Fibroblast of lung (primary cell): Measurements from ENCODE around the gene VWA2. TPM values are rescaled to one million over a fixed set of nuclear protein-coding genes. Genes with fewer than 3 reads are reported as not detected.

Experiments used
- DNase-seq, 2 donors: peaks; one replicate each; pipeline versions ENCODE4 v3.0.0 to v3.0.0-alpha.2; 2010; ENCODE audit warnings: low read depth in 2 of 2
- H2AFZ ChIP-seq: 2 replicates; pipeline ENCODE4 v1.5.1; 2012; ENCODE audit warnings: low read length, control low read depth, inconsistent platforms
- H3K27ac ChIP-seq: 2 replicates; pipeline ENCODE4 v1.5.1; 2011; ENCODE audit warnings: low read length, control low read depth; ENCODE audit not compliant: insufficient read depth
- H3K27me3 ChIP-seq: 2 replicates; pipeline ENCODE4 v1.5.1; 2011; ENCODE audit warnings: mild to moderate bottlenecking, low read length; ENCODE audit not compliant: control insufficient read depth, insufficient read depth
- H3K36me3 ChIP-seq: 2 replicates; pipeline ENCODE4 v1.5.1; 2011; ENCODE audit warnings: low read length; ENCODE audit not compliant: control insufficient read depth, insufficient read depth
- H3K4me1 ChIP-seq: 2 replicates; pipeline ENCODE4 v1.5.1; 2011; ENCODE audit warnings: low read length; ENCODE audit not compliant: control insufficient read depth, insufficient read depth; ENCODE audit errors: extremely low read depth
- H3K4me2 ChIP-seq: 2 replicates; pipeline ENCODE4 v1.5.1; 2011; ENCODE audit warnings: low read length, control low read depth; ENCODE audit not compliant: insufficient read depth; ENCODE audit errors: extremely low read depth
- H3K4me3 ChIP-seq, 4 experiments: fragments of 200-600 bp in 1 of 4; sonication (generic) in 1 of 4; replicated peaks in 1 of 4; 2 replicates each; pipeline ENCODE4 v1.5.1; 2011 to 2016; ENCODE audit warnings: low read length in 4 of 4, low read depth in 3 of 4, mild to moderate bottlenecking in 3 of 4, control low read depth in 2 of 4, inconsistent platforms in 1 of 4, mixed read lengths in 1 of 4; ENCODE audit not compliant: insufficient read depth in 1 of 4; ENCODE audit errors: control extremely low read depth in 1 of 4
- H3K79me2 ChIP-seq: 2 replicates; pipeline ENCODE4 v1.5.1; 2012; ENCODE audit warnings: mild to moderate bottlenecking, low read length, inconsistent platforms; ENCODE audit not compliant: control insufficient read depth, insufficient read depth
- H3K9ac ChIP-seq: 2 replicates; pipeline ENCODE4 v1.5.1; 2011; ENCODE audit warnings: mild to moderate bottlenecking, low read length, control low read depth; ENCODE audit not compliant: insufficient read depth
- H3K9me3 ChIP-seq: 2 replicates; pipeline ENCODE4 v1.5.1; 2012; ENCODE audit warnings: low read depth, low read length; ENCODE audit not compliant: control insufficient read depth, insufficient read depth
- H4K20me1 ChIP-seq: 2 replicates; pipeline ENCODE4 v1.5.1; 2011; ENCODE audit warnings: low read length; ENCODE audit not compliant: control insufficient read depth, insufficient read depth; ENCODE audit errors: extremely low read depth
- CTCF ChIP-seq, 2 donors: IDR thresholded peaks in 1 of 2; conservative IDR thresholded peaks in 1 of 2; 1 replicate in 1 of 2; 2 replicates in 1 of 2; pipeline ENCODE4 v1.5.1; 2011 to 2012; ENCODE audit warnings: low read length in 2 of 2, control low read depth in 1 of 2, inconsistent platforms in 1 of 2, low read depth in 1 of 2, mild to moderate bottlenecking in 1 of 2
- EZH2 ChIP-seq: IDR thresholded peaks from 2 replicates; pipeline ENCODE4 v1.5.1; 2012; ENCODE audit warnings: low read length, control low read depth, mild to moderate bottlenecking; ENCODE audit errors: missing control alignments
- polyA plus RNA-seq, 2 donors: library from polyadenylated mRNA; depleted of rRNA in 1 of 2; stranded (reverse) in 1 of 2; unstranded in 1 of 2; fragments of >200 nt; gene quantifications; 2 replicates each; pipeline ENCODE4 v1.2.1, GENCODE V29; 2011 to 2012; ENCODE audit warnings: missing spikeins in 1 of 2
- total RNA-seq: library from RNA; depleted of rRNA; stranded (reverse); fragments of >200 nt; gene quantifications from 2 replicates; pipeline ENCODE4 v1.2.1, GENCODE V29; 2014

Gene VWA2
- total and polyA plus RNA-seq, 2 donors (not counting 1 experiment from before 2014, with no cell fraction given) = 0.11 to 0.17 TPM

- no peak for TF ChIP-seq EZH2
- DNase-seq = no peak
- no peaks in the 10 kb centered on the region for H4K20me1 ChIP-seq
Measured at GRCh38 chr10:114305521-114305925, 66.5 kb downstream of the VWA2 start.

GRCh38 chr10:114306116-114306973 lies 67.3 kb downstream of the VWA2 start:
- DNase-seq = peak; percentile 92 to 99
- no peak overlapping the region for H3K9ac ChIP-seq
- no peaks in the 10 kb centered on the region for H3K79me2 ChIP-seq
- TF ChIP-seq EZH2 = no peak
- no peak for TF ChIP-seq CTCF (conservative IDR thresholded peaks at IDR 0.05 in 1 of 2, IDR thresholded peaks at IDR 0.05 in 1 of 2; ENCODE audit: low read depth in 1 of 2, low read length in 2 of 2)
- no peaks in the 10 kb centered on the region for H4K20me1 ChIP-seq
- H3K27ac ChIP-seq = no peak overlapping the region
- H3K36me3 ChIP-seq = no peaks in the 10 kb centered on the region
- no peak overlapping the region for H2AFZ ChIP-seq
- no peak overlapping the region for H3K4me2 ChIP-seq
- H3K4me1 ChIP-seq = peaks cover 17% of the 10 kb centered on the region
- no peak overlapping the region for H3K4me3 ChIP-seq
- H3K27me3 ChIP-seq = peaks cover 3% of the 10 kb centered on the region
- no peaks in the 10 kb centered on the region for H3K9me3 ChIP-seq

More at GRCh38 chr10:114305521-114305925, 66.5 kb downstream of the VWA2 start:
- Histone ChIP-seq H2AFZ (no peak overlapping the region), H3K27ac (no peak overlapping the region), H3K4me2 (no peak overlapping the region), H3K4me3 (no peak overlapping the region), H3K9me3 (no peaks in the 10 kb centered on the region), H3K9ac (no peak overlapping the region), H3K4me1 (peaks cover 17% of the 10 kb centered on the region), H3K79me2 (no peaks in the 10 kb centered on the region), H3K36me3 (no peaks in the 10 kb centered on the region), H3K27me3 (peaks cover 3% of the 10 kb centered on the region)

GRCh38 chr10:114307731-114308130 lies 68.7 kb downstream of the VWA2 start:
- Histone ChIP-seq H3K4me2 (no peak overlapping the region), H3K79me2 (no peaks in the 10 kb centered on the region), H3K36me3 (no peaks in the 10 kb centered on the region), H3K9me3 (no peaks in the 10 kb centered on the region), H4K20me1 (no peaks in the 10 kb centered on the region), H3K27ac (no peak overlapping the region), H3K4me1 (peaks cover 17% of the 10 kb centered on the region), H3K9ac (no peak overlapping the region), H3K4me3 (no peak overlapping the region), H2AFZ (no peak overlapping the region), H3K27me3 (peaks cover 2% of the 10 kb centered on the region)
- TF ChIP-seq CTCF (conservative IDR thresholded peaks at IDR 0.05 in 1 of 2, IDR thresholded peaks at IDR 0.05 in 1 of 2; ENCODE audit: low read depth in 1 of 2, low read length in 2 of 2) = no peak
- no peak for TF ChIP-seq EZH2
- DNase-seq = no peak
